MCF 10A (cell line): ENCODE data around the gene OR5C1. TPM values are rescaled to one million over a fixed set of nuclear protein-coding genes. Genes with fewer than 3 reads are reported as not detected.
A peak's percentile ranks its signal among the peaks of the same experiment; 100 is the strongest.

Experiments
- BruUV-seq: library from RNA; stranded (reverse); fragments of 400-500 nt; replicated peaks from 2 replicates; lab custom pipeline; 2021; lab: Mats Ljungman, UMichigan
- CTCF ChIA-PET: fragments of 300-600 bp; sonication (Branson Sonifier 250); formaldehyde crosslinking; extraction: SDS; loops from one replicate; lab custom pipeline; 2021; ENCODE audit warnings: antibody characterized with exemption, inconsistent platforms; lab: Yijun Ruan, JAX
- POLR2A ChIA-PET: fragments of 300-600, 350-650 bp; sonication (Branson Sonifier 250); formaldehyde crosslinking; extraction: SDS; loops from one replicate; lab custom pipeline; 2020; ENCODE audit warnings: antibody characterized with exemption, inconsistent platforms; lab: Yijun Ruan, JAX
- DNase-seq: peaks from one replicate; pipeline ENCODE4 v3.0.0-alpha.2; 2018; ENCODE audit not compliant: unreplicated experiment
- H3K27ac Mint-ChIP-seq: one replicate; pipeline ENCODE4 v1.8.0; 2022; ENCODE audit warnings: mild to moderate bottlenecking, low read depth, mixed read lengths; ENCODE audit not compliant: unreplicated experiment
- H3K27me3 Mint-ChIP-seq: one replicate; pipeline ENCODE4 v1.8.0; 2022; ENCODE audit warnings: mixed read lengths; ENCODE audit not compliant: insufficient read depth, unreplicated experiment
- H3K36me3 Mint-ChIP-seq: one replicate; pipeline ENCODE4 v1.8.0; 2022; ENCODE audit warnings: mild to moderate bottlenecking, moderate library complexity, mixed read lengths; ENCODE audit not compliant: insufficient read depth, unreplicated experiment
- H3K4me1 Mint-ChIP-seq: one replicate; pipeline ENCODE4 v1.8.0; 2022; ENCODE audit warnings: mixed read lengths; ENCODE audit not compliant: insufficient read depth, unreplicated experiment
- H3K4me3 Mint-ChIP-seq: one replicate; pipeline ENCODE4 v1.8.0; 2022; ENCODE audit warnings: mild to moderate bottlenecking, moderate library complexity, mixed read lengths; ENCODE audit not compliant: unreplicated experiment
- H3K9me3 Mint-ChIP-seq: one replicate; pipeline ENCODE4 v1.8.0; 2022; ENCODE audit warnings: mixed read lengths; ENCODE audit not compliant: unreplicated experiment
- CTCF ChIP-seq: fragments of 200-600 bp; IDR thresholded peaks from one replicate; pipeline ENCODE4 v1.8.0; 2022; ENCODE audit warnings: antibody characterized with exemption, mild to moderate bottlenecking; ENCODE audit not compliant: unreplicated experiment
- intact Hi-C: fragments of 100-400 bp; cut with micrococcal nuclease; formaldehyde crosslinking; loops from 2 replicates; pipeline ENCODE4 v1.14.1; 2022
- total RNA-seq: library from RNA; stranded (reverse); gene quantifications from 2 replicates; pipeline ENCODE4 v1.2.3, GENCODE V29; 2022

The OR5C1 gene
- total RNA-seq, 1 experiment from 2014 or later: not detected

- TF ChIP-seq CTCF: peak; percentile 76
- H3K27ac Mint-ChIP-seq: no peak overlapping the region
- ChIA-PET POLR2A (interaction anchor here (0.8 kb wide), 1 partner anchor 347 kb away, joined by 3 read pairs; no protein-coding TSS in a partner anchor), CTCF (interaction anchor here (0.5 to 13.4 kb wide), 36 partner anchors 8 to 983 kb away, joined by 3 to 209 read pairs (median 4); partner anchors contain the start of genes OR1J1 and OR1K1)
- BruUV-seq: no TSS peak
- intact Hi-C loops: loop anchor here (1.0 to 2.0 kb wide), 4 partner anchors 312 to 712 kb away; no protein-coding TSS in a partner anchor
- H3K4me3 Mint-ChIP-seq: no peak overlapping the region
- H3K27me3 Mint-ChIP-seq: no peaks in the 10 kb centered on the region
- H3K9me3 Mint-ChIP-seq: peaks cover 4% of the 10 kb centered on the region
- H3K4me1 Mint-ChIP-seq: peaks cover 3% of the 10 kb centered on the region
- H3K36me3 Mint-ChIP-seq: no peaks in the 10 kb centered on the region
- peak; percentile 87 for DNase-seq
Measured at GRCh38 chr9:122810306-122810946, 21.7 kb downstream of the OR5C1 start.

GRCh38 chr9:122812736-122813135 lies 24.0 kb downstream of the OR5C1 start:
- Mint-ChIP-seq H3K9me3 (no peaks in the 10 kb centered on the region), H3K4me1 (peaks cover 6% of the 10 kb centered on the region), H3K4me3 (no peak overlapping the region), H3K27ac (no peak overlapping the region), H3K27me3 (no peaks in the 10 kb centered on the region), H3K36me3 (peaks cover 13% of the 10 kb centered on the region)
- intact Hi-C loops: no loop called here
- no TSS peak for BruUV-seq
- CTCF ChIA-PET: interaction anchor here (0.6 to 13.4 kb wide), 5 partner anchors 313 to 462 kb away, joined by 3 to 209 read pairs (median 4); no protein-coding TSS in a partner anchor
- no peak for DNase-seq
- no peak for TF ChIP-seq CTCF
- POLR2A ChIA-PET: no interaction called here

- POLR2A ChIA-PET: no interaction called here
- intact Hi-C loops: no loop called here
- TF ChIP-seq CTCF: no peak
- no peak for DNase-seq
- Mint-ChIP-seq H3K9me3 (no peaks in the 10 kb centered on the region), H3K36me3 (peaks cover 13% of the 10 kb centered on the region), H3K4me1 (peaks cover 6% of the 10 kb centered on the region), H3K27ac (no peak overlapping the region), H3K4me3 (no peak overlapping the region), H3K27me3 (no peaks in the 10 kb centered on the region)
- CTCF ChIA-PET: interaction anchor here (1.2 to 13.4 kb wide), 2 partner anchors 316 to 350 kb away, joined by 6 to 209 read pairs; no protein-coding TSS in a partner anchor
- no TSS peak for BruUV-seq
Measured at GRCh38 chr9:122814545-122814944, 25.8 kb downstream of the OR5C1 start.

GRCh38 chr9:122815544-122815943 lies 26.8 kb downstream of the OR5C1 start:
- no TSS peak for BruUV-seq
- TF ChIP-seq CTCF: no peak
- peak; percentile 74 for DNase-seq
- H3K36me3 Mint-ChIP-seq: peaks cover 18% of the 10 kb centered on the region
- H3K4me1 Mint-ChIP-seq: peaks cover 6% of the 10 kb centered on the region
- no peaks in the 10 kb centered on the region for H3K9me3 Mint-ChIP-seq
- ChIA-PET POLR2A (interaction anchor here (0.7 kb wide), 1 partner anchor 8 kb away, joined by 6 read pairs; no protein-coding TSS in a partner anchor), CTCF (interaction anchor here (0.7 to 13.4 kb wide), 3 partner anchors 317 to 533 kb away, joined by 3 to 209 read pairs (median 6); no protein-coding TSS in a partner anchor)
- intact Hi-C loops: no loop called here
- H3K27ac Mint-ChIP-seq: no peak overlapping the region
- H3K4me3 Mint-ChIP-seq: no peak overlapping the region
- no peaks in the 10 kb centered on the region for H3K27me3 Mint-ChIP-seq
